ENCODE results near the gene SAT1. TPM values are rescaled to one million over a fixed set of nuclear protein-coding genes. Genes with fewer than 3 reads are reported as not detected.

Gene SAT1
- polyA plus RNA-seq, 1 donor (not counting 4 experiments of a cell fraction or from before 2014, with no cell fraction given): 1,607 TPM

- Histone ChIP-seq H4K20me1 (ENCODE audit: control insufficient read depth, extremely low read depth, insufficient read depth, low read length) (peaks cover 3% of the 10 kb centered on the region), H3K27ac (ENCODE audit: control insufficient read depth, insufficient read depth, low read length) (peak overlapping the region; percentile 48), H3K4me3 (ENCODE audit: control insufficient read depth in 2 of 3, extremely low read depth in 1 of 3, insufficient read depth in 2 of 3, low read depth in 1 of 3, low read length in 3 of 3) (no peak overlapping the region), H3K9me3 (ENCODE audit: control insufficient read depth, low read depth, low read length) (no peaks in the 10 kb centered on the region), H3K9me1 (ENCODE audit: control insufficient read depth, extremely low read depth, insufficient read depth, low read length) (no peaks in the 10 kb centered on the region), H2AFZ (ENCODE audit: control insufficient read depth, low read length) (no peak overlapping the region), H3K4me1 (ENCODE audit: control insufficient read depth, extremely low read depth, insufficient read depth, low read length) (peaks cover 14% of the 10 kb centered on the region), H3K36me3 (ENCODE audit: control insufficient read depth in 2 of 2, extremely low read depth in 1 of 2, insufficient read depth in 2 of 2, low read length in 2 of 2) (peaks cover 0 to 5% of the 10 kb centered on the region in 2 experiments), H3K27me3 (ENCODE audit: control insufficient read depth, extremely low read depth, insufficient read depth, low read length) (no peaks in the 10 kb centered on the region), H3K4me2 (ENCODE audit: control insufficient read depth, extremely low read depth, insufficient read depth, low read depth, low read length) (no peak overlapping the region), H3K79me2 (ENCODE audit: control insufficient read depth, insufficient read depth, low read length) (peaks cover 5% of the 10 kb centered on the region), H3K9ac (ENCODE audit: control insufficient read depth, extremely low read depth, insufficient read depth, low read length) (no peak overlapping the region)
- dilution Hi-C loops (cut with MboI; ENCODE audit: extremely low pct_ligation_motif_present, low sequenced_read_pairs): no loop called here
- TF ChIP-seq, protein P1, sequence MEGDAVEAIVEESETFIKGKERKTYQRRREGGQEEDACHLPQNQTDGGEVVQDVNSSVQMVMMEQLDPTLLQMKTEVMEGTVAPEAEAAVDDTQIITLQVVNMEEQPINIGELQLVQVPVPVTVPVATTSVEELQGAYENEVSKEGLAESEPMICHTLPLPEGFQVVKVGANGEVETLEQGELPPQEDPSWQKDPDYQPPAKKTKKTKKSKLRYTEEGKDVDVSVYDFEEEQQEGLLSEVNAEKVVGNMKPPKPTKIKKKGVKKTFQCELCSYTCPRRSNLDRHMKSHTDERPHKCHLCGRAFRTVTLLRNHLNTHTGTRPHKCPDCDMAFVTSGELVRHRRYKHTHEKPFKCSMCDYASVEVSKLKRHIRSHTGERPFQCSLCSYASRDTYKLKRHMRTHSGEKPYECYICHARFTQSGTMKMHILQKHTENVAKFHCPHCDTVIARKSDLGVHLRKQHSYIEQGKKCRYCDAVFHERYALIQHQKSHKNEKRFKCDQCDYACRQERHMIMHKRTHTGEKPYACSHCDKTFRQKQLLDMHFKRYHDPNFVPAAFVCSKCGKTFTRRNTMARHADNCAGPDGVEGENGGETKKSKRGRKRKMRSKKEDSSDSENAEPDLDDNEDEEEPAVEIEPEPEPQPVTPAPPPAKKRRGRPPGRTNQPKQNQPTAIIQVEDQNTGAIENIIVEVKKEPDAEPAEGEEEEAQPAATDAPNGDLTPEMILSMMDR (optimal IDR thresholded peaks at IDR 0.05 in 1 of 3, IDR thresholded peaks at IDR 0.05 in 1 of 3, conservative IDR thresholded peaks at IDR 0.05 in 1 of 3; ENCODE audit: extremely low read depth in 1 of 3, insufficient read depth in 2 of 3, low read length in 3 of 3): peak in 1 of 3 experiments; percentile 38
- no peak for TF ChIP-seq EZH2 (IDR thresholded peaks at IDR 0.05; ENCODE audit: low read length)
- DNase-seq (ENCODE audit: low read depth, low spot score) (no peak), FAIRE-seq (no peak)
Observed at GRCh38 chrX:23779025-23779424, 3.9 kb upstream of the SAT1 start.

- TF ChIP-seq, protein P1 (optimal IDR thresholded peaks at IDR 0.05 in 1 of 3, IDR thresholded peaks at IDR 0.05 in 1 of 3, conservative IDR thresholded peaks at IDR 0.05 in 1 of 3; ENCODE audit: extremely low read depth in 1 of 3, insufficient read depth in 2 of 3, low read length in 3 of 3): no peak
- TF ChIP-seq EZH2 (IDR thresholded peaks at IDR 0.05; ENCODE audit: low read length): no peak
- FAIRE-seq (no peak), DNase-seq (ENCODE audit: low read depth, low spot score) (no peak)
- H3K79me2 ChIP-seq (ENCODE audit: control insufficient read depth, insufficient read depth, low read length): peaks cover 5% of the 10 kb centered on the region
- peak overlapping the region; percentile 59 for H2AFZ ChIP-seq (ENCODE audit: control insufficient read depth, low read length)
- peak overlapping the region; percentile 18 to 52 (median 41) for H3K4me3 ChIP-seq (ENCODE audit: control insufficient read depth in 2 of 3, extremely low read depth in 1 of 3, insufficient read depth in 2 of 3, low read depth in 1 of 3, low read length in 3 of 3)
- H3K4me2 ChIP-seq (ENCODE audit: control insufficient read depth, extremely low read depth, insufficient read depth, low read depth, low read length): peak overlapping the region; percentile 83
- H3K27me3 ChIP-seq (ENCODE audit: control insufficient read depth, extremely low read depth, insufficient read depth, low read length): no peaks in the 10 kb centered on the region
- dilution Hi-C loops (cut with MboI; ENCODE audit: extremely low pct_ligation_motif_present, low sequenced_read_pairs): no loop called here
- H4K20me1 ChIP-seq (ENCODE audit: control insufficient read depth, extremely low read depth, insufficient read depth, low read length): peaks cover 6% of the 10 kb centered on the region
- peaks cover 2 to 17% of the 10 kb centered on the region in 2 experiments for H3K36me3 ChIP-seq (ENCODE audit: control insufficient read depth in 2 of 2, extremely low read depth in 1 of 2, insufficient read depth in 2 of 2, low read length in 2 of 2)
- peak overlapping the region; percentile 81 for H3K27ac ChIP-seq (ENCODE audit: control insufficient read depth, insufficient read depth, low read length)
- H3K9ac ChIP-seq (ENCODE audit: control insufficient read depth, extremely low read depth, insufficient read depth, low read length): peak overlapping the region; percentile 62
- no peaks in the 10 kb centered on the region for H3K9me3 ChIP-seq (ENCODE audit: control insufficient read depth, low read depth, low read length)
- H3K9me1 ChIP-seq (ENCODE audit: control insufficient read depth, extremely low read depth, insufficient read depth, low read length): no peaks in the 10 kb centered on the region
- peaks cover 19% of the 10 kb centered on the region for H3K4me1 ChIP-seq (ENCODE audit: control insufficient read depth, extremely low read depth, insufficient read depth, low read length)
Observed at GRCh38 chrX:23782455-23782854, 518 bp upstream of the SAT1 start.

Measured in keratinocyte (primary cell).